ENCODE results near the gene PLEKHM2.
A peak's percentile ranks its signal among the peaks of the same experiment; 100 is the strongest.
"Not testable (repeated sequence)": the region's sequence is repeated elsewhere in the genome, so short reads cannot be mapped to it uniquely, and the experiment has no call there.

Gene PLEKHM2, protein sequence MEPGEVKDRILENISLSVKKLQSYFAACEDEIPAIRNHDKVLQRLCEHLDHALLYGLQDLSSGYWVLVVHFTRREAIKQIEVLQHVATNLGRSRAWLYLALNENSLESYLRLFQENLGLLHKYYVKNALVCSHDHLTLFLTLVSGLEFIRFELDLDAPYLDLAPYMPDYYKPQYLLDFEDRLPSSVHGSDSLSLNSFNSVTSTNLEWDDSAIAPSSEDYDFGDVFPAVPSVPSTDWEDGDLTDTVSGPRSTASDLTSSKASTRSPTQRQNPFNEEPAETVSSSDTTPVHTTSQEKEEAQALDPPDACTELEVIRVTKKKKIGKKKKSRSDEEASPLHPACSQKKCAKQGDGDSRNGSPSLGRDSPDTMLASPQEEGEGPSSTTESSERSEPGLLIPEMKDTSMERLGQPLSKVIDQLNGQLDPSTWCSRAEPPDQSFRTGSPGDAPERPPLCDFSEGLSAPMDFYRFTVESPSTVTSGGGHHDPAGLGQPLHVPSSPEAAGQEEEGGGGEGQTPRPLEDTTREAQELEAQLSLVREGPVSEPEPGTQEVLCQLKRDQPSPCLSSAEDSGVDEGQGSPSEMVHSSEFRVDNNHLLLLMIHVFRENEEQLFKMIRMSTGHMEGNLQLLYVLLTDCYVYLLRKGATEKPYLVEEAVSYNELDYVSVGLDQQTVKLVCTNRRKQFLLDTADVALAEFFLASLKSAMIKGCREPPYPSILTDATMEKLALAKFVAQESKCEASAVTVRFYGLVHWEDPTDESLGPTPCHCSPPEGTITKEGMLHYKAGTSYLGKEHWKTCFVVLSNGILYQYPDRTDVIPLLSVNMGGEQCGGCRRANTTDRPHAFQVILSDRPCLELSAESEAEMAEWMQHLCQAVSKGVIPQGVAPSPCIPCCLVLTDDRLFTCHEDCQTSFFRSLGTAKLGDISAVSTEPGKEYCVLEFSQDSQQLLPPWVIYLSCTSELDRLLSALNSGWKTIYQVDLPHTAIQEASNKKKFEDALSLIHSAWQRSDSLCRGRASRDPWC

DNA sequence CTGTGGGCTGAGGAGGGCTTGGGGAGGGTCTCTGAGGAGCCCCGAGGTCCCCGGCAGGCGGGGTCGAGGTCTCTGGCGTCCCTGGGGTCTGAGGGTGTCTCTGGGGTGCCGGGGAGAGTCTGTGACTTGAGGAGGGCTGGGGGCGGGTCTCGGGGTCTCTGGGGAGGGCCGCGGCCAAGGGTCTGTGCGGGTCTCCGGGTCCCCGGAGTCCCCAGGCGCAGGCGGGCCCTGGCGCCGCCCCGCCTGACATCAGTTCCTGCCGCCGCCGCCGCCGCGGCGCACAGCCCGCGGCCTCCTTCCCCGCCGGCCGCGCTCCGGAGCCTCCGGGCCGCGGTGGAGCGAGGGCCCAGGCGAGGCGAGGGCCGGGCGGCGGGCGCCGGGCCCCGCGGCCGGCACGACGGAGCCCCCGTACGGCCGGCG, at the start of gene PLEKHM2:
Gene PLEKHM2 (plus strand): TSS at position 279 of the 420 bp plus-strand sequence. CDS start 239 bp downstream, outside the sequence.
- H3K9me3 Mint-ChIP-seq: no peaks in the 10 kb centered on the region
- DNase-seq: peak; percentile 55
- H3K27ac Mint-ChIP-seq: peak within 1 kb of the TSS; percentile 75
- ATAC-seq: peak; percentile 67
- H3K4me3 Mint-ChIP-seq: peak within 1 kb of the TSS; percentile 84
- H3K36me3 Mint-ChIP-seq (ENCODE audit: low read depth): peaks cover 12% of the 10 kb centered on the region
- H3K27me3 Mint-ChIP-seq: no peaks in the 10 kb centered on the region
- peaks cover 52% of the 10 kb centered on the region for H3K4me1 Mint-ChIP-seq

DNA sequence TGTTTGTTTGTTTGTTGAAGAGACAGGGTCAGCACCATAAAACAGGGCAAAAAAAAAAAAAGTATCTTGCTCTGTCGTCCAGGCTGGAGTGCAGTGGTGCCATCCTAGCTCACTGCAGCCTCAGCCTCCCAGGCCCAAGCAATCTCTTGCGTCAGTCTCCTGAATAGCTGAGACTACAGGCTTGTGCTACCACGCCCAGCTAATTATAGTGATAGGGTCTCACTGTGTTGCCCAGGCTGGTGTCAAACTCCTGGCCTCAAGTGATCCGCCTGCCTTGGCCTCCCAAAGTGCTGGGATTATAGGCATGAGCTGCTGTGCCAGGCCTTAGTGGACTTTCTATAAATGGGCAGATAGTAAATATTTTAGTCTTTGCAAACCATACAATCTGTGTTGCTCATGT, 47.7 kb upstream of the PLEKHM2 start:
- no peaks in the 10 kb centered on the region for H3K27me3 Mint-ChIP-seq

DNA sequence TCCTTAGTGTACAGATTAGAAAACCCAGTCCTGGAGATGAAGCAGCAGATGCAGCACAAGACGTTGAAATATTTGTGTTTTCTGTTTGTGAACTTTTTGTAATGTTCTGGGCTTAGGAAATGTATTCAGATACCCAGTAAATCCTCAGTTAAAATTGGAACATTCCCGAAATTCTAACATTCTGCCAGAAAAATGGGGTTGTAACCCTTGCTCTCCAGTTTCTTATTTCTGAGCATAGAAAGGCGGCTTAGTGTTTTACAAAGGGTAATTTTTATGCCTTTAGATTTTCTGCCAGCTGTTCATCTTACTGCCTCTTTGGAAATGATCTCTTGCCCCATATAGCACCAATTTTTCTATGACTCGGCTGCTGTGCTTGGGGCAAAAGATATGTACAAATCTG, 46.3 kb upstream of the PLEKHM2 start:
- H3K36me3 Mint-ChIP-seq (ENCODE audit: low read depth): peaks cover 74% of the 10 kb centered on the region
- no peak for ATAC-seq
- H3K4me3 Mint-ChIP-seq: no peak overlapping the region
- no peaks in the 10 kb centered on the region for H3K4me1 Mint-ChIP-seq
- DNase-seq: no peak
- H3K27ac Mint-ChIP-seq: no peak overlapping the region
- H3K27me3 Mint-ChIP-seq: no peaks in the 10 kb centered on the region
- no peaks in the 10 kb centered on the region for H3K9me3 Mint-ChIP-seq

More for the DNA sequence above, 47.7 kb upstream of the PLEKHM2 start:
- Mint-ChIP-seq H3K36me3 (ENCODE audit: low read depth) (peaks cover 76% of the 10 kb centered on the region), H3K9me3 (no peaks in the 10 kb centered on the region), H3K27ac (no peak overlapping the region), H3K4me3 (no peak overlapping the region), H3K4me1 (no peaks in the 10 kb centered on the region)
- no peak for ATAC-seq
- DNase-seq: no peak

DNA sequence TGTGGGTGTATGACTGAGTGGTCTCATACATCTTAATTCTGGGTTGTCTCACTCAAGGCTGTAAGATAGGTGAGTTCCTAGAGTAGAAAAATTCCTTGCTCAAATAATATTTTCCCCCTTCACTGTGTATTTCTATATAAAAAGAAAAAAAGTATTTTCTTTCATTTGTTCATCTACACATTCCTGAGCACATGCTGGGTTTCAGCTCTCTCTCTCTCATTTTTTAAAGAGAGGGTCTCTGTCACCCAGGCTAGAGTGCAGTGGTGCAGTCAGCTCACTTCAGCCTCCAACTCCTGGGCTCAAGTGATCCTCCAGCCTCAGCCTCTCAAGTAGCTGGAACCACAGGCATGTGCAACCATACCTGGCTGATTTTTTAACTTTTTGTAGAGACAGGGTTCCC, 44.9 kb upstream of the PLEKHM2 start:
- H3K27me3 Mint-ChIP-seq: no peaks in the 10 kb centered on the region
- H3K36me3 Mint-ChIP-seq (ENCODE audit: low read depth): peaks cover 72% of the 10 kb centered on the region
- no peak overlapping the region for H3K27ac Mint-ChIP-seq
- ATAC-seq: no peak
- H3K4me1 Mint-ChIP-seq: no peaks in the 10 kb centered on the region
- H3K4me3 Mint-ChIP-seq: no peak overlapping the region
- no peak for DNase-seq
- H3K9me3 Mint-ChIP-seq: no peaks in the 10 kb centered on the region

DNA sequence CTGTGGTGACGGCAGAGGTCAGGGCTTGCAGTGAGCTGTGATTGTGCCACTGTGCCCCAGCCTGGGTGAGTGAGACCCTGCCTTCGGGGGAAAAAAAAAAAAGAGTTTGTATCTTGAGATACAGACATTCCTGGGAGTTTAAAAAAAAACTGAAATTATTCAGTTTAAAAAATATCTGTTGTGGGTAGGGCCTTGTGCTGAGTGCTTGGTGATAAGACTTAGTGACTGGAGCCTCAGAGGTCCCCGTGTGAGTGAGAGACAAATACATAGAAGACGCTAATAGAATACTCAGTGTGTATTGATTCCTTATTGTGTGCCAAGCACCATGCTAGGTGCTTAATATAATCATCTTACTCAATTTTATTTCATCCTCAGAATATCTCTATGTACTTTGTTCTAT, 44.2 kb upstream of the PLEKHM2 start:
- no peaks in the 10 kb centered on the region for H3K9me3 Mint-ChIP-seq
- no peak overlapping the region for H3K4me3 Mint-ChIP-seq
- peaks cover 70% of the 10 kb centered on the region for H3K36me3 Mint-ChIP-seq (ENCODE audit: low read depth)
- no peaks in the 10 kb centered on the region for H3K27me3 Mint-ChIP-seq
- no peaks in the 10 kb centered on the region for H3K4me1 Mint-ChIP-seq
- no peak for ATAC-seq
- H3K27ac Mint-ChIP-seq: no peak overlapping the region
- DNase-seq: no peak

DNA sequence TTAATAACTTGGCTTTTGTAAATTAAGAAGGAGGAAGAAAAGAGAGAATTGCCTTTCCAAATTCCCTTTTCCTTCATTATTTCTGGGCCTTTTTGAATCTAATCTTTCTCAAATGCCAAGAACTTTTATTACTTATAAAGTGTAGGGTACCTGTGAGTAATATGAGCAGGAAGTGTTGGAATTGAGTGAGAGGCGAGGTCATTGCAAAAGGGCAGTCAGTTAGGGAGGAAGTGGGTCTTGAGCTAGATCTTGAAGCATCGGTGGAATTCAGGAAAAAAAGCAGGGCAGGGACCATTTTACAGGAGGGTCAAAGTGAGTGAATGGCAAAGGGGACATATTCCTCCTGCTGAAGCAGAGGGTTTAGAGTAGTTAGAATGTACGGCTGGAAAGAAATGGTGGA, 43.5 kb upstream of the PLEKHM2 start:
- H3K27me3 Mint-ChIP-seq: no peaks in the 10 kb centered on the region
- no peaks in the 10 kb centered on the region for H3K4me1 Mint-ChIP-seq
- peaks cover 71% of the 10 kb centered on the region for H3K36me3 Mint-ChIP-seq (ENCODE audit: low read depth)
- no peaks in the 10 kb centered on the region for H3K9me3 Mint-ChIP-seq
- DNase-seq (no peak), ATAC-seq (no peak)
- H3K4me3 Mint-ChIP-seq: no peak overlapping the region
- no peak overlapping the region for H3K27ac Mint-ChIP-seq

DNA sequence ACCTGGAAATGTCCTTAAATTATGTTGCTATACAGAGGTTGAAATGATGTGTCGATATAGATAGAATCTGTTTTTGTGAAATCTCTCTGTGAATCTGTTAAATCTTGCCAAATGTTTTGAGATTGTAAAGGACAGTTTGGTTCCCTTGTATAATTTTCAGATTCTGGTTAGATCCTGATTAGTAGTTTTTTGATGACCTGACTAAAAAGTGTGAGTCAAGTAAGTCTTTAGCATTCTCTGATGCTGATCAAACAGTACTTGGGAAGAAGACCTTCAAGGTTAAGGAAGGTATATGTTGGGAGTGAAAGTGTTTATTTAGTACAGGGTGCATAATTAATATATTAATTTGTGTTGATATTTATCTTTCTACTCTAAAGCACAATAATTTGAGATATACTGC, 34.2 kb upstream of the PLEKHM2 start:
- Mint-ChIP-seq H3K27me3 (no peaks in the 10 kb centered on the region), H3K36me3 (ENCODE audit: low read depth) (peaks cover 63% of the 10 kb centered on the region), H3K4me3 (no peak overlapping the region), H3K4me1 (no peaks in the 10 kb centered on the region), H3K27ac (no peak overlapping the region), H3K9me3 (no peaks in the 10 kb centered on the region)
- no peak for ATAC-seq
- DNase-seq: no peak

DNA sequence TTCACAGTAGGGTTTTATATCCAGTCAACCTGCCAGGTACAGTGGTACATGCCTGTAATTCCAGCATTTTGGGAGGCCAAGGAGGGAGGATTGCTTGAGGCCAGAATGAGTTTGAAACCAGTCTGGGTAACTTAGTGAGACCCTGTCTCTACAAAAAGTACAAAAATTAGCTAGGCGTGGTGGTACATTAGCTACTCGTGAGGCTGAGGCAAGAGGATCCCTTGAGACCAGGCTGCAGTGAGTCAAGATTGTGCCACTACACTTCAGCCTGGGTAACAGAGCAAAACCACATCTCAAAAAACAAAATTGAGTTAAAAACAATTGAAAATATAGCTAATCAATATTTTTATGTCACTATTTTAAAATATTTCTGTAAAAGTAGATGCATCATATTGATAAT, 33.7 kb upstream of the PLEKHM2 start:
- no peak for DNase-seq
- H3K4me1 Mint-ChIP-seq: no peaks in the 10 kb centered on the region
- H3K27me3 Mint-ChIP-seq: no peaks in the 10 kb centered on the region
- peaks cover 61% of the 10 kb centered on the region for H3K36me3 Mint-ChIP-seq (ENCODE audit: low read depth)
- no peaks in the 10 kb centered on the region for H3K9me3 Mint-ChIP-seq
- ATAC-seq: no peak
- no peak overlapping the region for H3K27ac Mint-ChIP-seq
- H3K4me3 Mint-ChIP-seq: no peak overlapping the region

DNA sequence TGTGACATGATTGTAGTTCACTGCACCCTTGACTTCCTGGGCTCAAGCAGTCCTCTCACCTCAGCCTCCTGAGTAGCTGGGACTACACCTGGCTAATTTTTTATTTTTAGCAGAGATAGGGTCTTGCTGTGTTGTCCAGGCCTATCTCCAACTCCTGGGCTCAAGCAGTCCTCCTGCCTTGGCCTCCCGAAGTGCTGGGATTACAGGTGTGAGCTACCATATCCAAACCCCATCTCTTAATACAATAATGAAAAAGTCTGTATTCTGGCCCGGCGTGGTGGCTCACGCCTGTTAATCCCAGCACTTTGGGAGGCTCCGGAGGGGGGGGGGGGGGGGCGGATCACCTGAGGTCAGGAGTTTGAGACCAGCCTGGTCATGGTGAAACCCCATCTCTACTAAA, 32.0 kb upstream of the PLEKHM2 start:
- peaks cover 62% of the 10 kb centered on the region for H3K36me3 Mint-ChIP-seq (ENCODE audit: low read depth)
- H3K4me1 Mint-ChIP-seq, ATAC-seq, DNase-seq, H3K4me3 Mint-ChIP-seq, H3K27me3 Mint-ChIP-seq, H3K9me3 Mint-ChIP-seq, H3K27ac Mint-ChIP-seq: not testable (repeated sequence)

DNA sequence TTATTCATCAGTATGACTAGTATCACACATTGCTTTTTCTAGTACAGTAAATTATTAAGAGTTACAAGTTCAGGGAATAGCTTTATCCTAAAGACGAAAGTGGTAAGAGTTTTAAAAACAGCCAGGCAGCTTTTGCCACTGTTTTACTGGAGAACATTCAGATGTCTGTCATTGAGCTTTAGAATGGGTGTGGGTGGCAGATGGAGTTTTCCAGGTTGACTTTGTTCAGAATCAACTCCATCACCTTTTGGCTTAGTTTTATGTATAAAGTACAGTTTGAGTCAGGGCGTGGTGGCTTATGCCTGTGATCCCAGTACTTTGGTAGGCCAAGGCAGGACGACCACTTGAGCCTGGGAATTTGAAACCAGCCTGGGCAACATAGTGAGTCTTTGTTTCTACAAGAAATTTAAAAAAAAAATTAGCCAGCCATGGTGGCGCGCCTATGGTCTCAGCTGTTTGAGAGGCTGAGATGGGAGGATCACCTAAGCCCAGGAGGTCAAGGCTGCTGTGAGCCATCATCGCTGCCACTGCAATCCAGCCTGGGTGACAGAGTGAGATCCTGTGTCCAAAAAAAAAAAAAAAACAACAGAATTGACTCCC, 29.9 kb upstream of the PLEKHM2 start:
- no peaks in the 10 kb centered on the region for H3K27me3 Mint-ChIP-seq
- ATAC-seq (no peak), DNase-seq (no peak)
- H3K27ac Mint-ChIP-seq: no peak overlapping the region
- no peak overlapping the region for H3K4me3 Mint-ChIP-seq
- H3K9me3 Mint-ChIP-seq: no peaks in the 10 kb centered on the region
- peaks cover 55% of the 10 kb centered on the region for H3K36me3 Mint-ChIP-seq (ENCODE audit: low read depth)
- H3K4me1 Mint-ChIP-seq: no peaks in the 10 kb centered on the region

DNA sequence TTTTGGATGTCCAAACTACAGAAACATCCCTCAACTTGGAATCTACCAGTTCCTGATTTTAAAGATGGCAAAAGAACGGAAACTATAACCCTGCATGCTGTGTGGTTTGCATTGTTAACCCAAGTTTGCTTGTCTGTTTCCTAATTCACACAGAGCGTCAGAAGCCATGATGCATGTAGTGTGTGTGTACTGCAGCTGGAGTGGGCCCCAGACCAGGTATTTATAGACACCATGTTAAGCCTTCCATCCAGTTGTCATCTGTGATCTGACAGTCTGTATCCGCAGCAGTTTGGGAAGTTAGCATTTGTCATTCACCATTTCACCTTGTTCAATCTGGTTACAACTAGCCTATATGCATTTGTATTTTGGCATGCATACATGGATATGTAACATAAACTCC, 27.7 kb upstream of the PLEKHM2 start:
- Mint-ChIP-seq H3K4me3 (no peak overlapping the region), H3K9me3 (no peaks in the 10 kb centered on the region), H3K27me3 (no peaks in the 10 kb centered on the region), H3K4me1 (no peaks in the 10 kb centered on the region), H3K36me3 (ENCODE audit: low read depth) (peaks cover 60% of the 10 kb centered on the region), H3K27ac (no peak overlapping the region)
- ATAC-seq: no peak
- no peak for DNase-seq

DNA sequence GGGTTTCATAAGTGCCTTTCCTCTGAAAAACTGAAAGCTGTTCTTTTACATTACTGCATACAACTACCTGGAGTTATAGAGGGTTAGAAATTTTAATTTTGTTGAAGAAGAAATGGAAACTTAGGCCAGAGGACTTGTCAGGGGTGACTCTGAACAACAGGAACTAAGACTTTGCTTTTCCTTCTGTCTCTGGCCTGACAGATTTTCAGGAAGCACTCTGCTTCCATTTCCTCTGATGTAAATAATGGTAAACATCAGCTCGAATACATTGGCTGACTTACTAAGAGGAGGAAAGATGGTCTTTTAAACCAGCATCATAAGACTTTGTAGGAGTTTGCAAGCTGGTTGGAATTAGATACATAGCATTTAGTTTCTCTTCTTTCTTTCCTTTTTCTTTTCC, 27.1 kb upstream of the PLEKHM2 start:
- H3K4me1 Mint-ChIP-seq: no peaks in the 10 kb centered on the region
- no peak for DNase-seq
- H3K27ac Mint-ChIP-seq: no peak overlapping the region
- no peaks in the 10 kb centered on the region for H3K27me3 Mint-ChIP-seq
- no peak for ATAC-seq
- no peaks in the 10 kb centered on the region for H3K9me3 Mint-ChIP-seq
- peaks cover 59% of the 10 kb centered on the region for H3K36me3 Mint-ChIP-seq (ENCODE audit: low read depth)
- H3K4me3 Mint-ChIP-seq: no peak overlapping the region

DNA sequence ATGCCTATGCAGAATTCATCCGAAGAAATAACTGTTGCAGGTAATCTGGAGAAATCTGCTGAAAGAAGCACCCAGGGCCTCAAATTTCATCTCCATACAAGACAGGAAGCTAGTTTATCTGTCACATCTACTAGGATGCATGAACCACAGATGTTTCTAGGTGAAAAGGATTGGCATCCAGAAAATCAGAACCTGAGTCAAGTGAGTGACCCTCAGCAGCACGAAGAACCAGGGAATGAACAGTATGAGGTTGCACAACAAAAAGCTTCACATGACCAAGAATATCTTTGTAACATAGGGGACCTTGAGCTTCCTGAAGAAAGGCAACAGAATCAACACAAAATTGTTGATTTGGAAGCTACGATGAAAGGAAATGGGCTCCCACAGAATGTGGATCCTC, 24.0 kb upstream of the PLEKHM2 start:
- no peaks in the 10 kb centered on the region for H3K27me3 Mint-ChIP-seq
- H3K27ac Mint-ChIP-seq: no peak overlapping the region
- ATAC-seq: no peak

DNA sequence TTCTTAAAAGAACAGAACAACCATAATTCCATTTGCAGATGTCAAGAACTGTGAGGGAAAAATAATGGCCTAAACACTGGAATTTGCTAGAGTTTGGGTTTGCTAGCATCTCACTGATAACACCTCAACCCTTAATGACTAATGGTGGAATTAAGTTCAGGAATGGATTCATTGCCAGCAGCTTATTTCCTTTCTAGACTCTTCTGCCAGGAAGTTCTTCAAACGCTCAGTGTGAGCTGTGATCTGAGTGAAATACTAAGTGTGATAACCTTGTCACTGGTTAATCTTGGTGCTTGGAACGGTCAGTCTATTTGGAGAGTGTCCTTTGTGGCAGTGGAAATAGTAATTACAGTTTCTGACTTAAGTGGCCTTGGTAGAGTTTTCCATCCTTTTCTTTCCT, 21.6 kb upstream of the PLEKHM2 start:
- H3K27ac Mint-ChIP-seq: no peak overlapping the region
- no peak for DNase-seq
- ATAC-seq: no peak
- H3K4me1 Mint-ChIP-seq: no peaks in the 10 kb centered on the region
- H3K9me3 Mint-ChIP-seq: no peaks in the 10 kb centered on the region
- H3K36me3 Mint-ChIP-seq (ENCODE audit: low read depth): peaks cover 45% of the 10 kb centered on the region
- no peaks in the 10 kb centered on the region for H3K27me3 Mint-ChIP-seq
- no peak overlapping the region for H3K4me3 Mint-ChIP-seq

More for the DNA sequence above, 24.0 kb upstream of the PLEKHM2 start:
- H3K4me3 Mint-ChIP-seq: no peak overlapping the region
- H3K36me3 Mint-ChIP-seq (ENCODE audit: low read depth): peaks cover 56% of the 10 kb centered on the region
- H3K4me1 Mint-ChIP-seq: no peaks in the 10 kb centered on the region
- no peak for DNase-seq
- no peaks in the 10 kb centered on the region for H3K9me3 Mint-ChIP-seq

All from activated naive CD8-positive, alpha-beta T cell treated with anti-CD3 and anti-CD28 coated beads, Interleukin-2, amount 50 U/mL, for 24 hours (primary cell).